Muscle layer of duodenum (tissue), 2 donors: ENCODE measurements around the gene ACVR1B.

Source experiments
- H3K27ac ChIP-seq: one replicate; pipeline ENCODE4 v1.7.0; 2013; ENCODE audit warnings: mild to moderate bottlenecking, low read length
- H3K27me3 ChIP-seq: one replicate; pipeline ENCODE4 v1.7.0; 2013; ENCODE audit warnings: low read depth, mild to moderate bottlenecking, control low read depth, low read length
- H3K36me3 ChIP-seq, 2 donors: one replicate each; pipeline ENCODE4 v1.7.0; 2013; ENCODE audit warnings: low read length in 2 of 2, control low read depth in 1 of 2, mild to moderate bottlenecking in 1 of 2; ENCODE audit not compliant: insufficient read depth in 2 of 2, control insufficient read depth in 1 of 2
- H3K4me1 ChIP-seq, 2 donors: one replicate each; pipeline ENCODE4 v1.7.0; 2013; ENCODE audit warnings: low read length in 2 of 2, mild to moderate bottlenecking in 2 of 2, control low read depth in 1 of 2, moderate library complexity in 1 of 2; ENCODE audit not compliant: insufficient read depth in 2 of 2, control insufficient read depth in 1 of 2
- H3K4me3 ChIP-seq, 2 donors: one replicate each; pipeline ENCODE4 v1.7.0; 2013; ENCODE audit warnings: low read length in 2 of 2, low read depth in 1 of 2, mild to moderate bottlenecking in 1 of 2
- H3K9me3 ChIP-seq, 2 donors: one replicate each; pipeline ENCODE4 v1.7.0; 2013; ENCODE audit warnings: low read length in 2 of 2, control low read depth in 1 of 2, mild to moderate bottlenecking in 1 of 2; ENCODE audit not compliant: control insufficient read depth in 1 of 2
- donor health status: healthy.

The ACVR1B gene

DNA sequence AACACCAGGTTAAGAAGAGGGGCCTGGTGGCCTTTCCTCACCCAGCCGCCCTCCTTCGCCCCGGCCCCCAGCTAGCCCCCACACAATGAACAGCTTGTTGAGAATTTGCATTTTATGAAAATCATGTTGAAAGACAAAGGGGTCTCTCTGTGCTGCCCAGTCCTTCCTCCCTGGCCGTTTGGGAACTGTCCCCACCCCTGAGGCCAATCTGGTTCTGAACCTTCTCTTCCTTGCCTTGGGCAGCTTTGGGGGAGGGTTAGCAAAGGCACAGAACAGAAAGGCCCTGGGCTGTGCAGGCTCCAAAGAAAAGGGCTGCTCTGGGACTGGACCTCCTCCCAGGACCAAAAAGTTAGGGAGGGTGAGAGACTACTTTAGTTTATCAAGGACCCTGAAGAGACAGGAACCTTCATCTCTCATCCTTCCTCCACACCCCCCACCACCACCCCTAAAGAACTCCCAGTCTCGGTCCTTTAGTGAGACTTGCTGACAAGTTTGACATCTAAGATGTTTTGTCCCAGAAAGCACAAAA lies 56.5 kb downstream of the ACVR1B start:
- H3K36me3 ChIP-seq = no peaks in the 10 kb centered on the region
- no peaks in the 10 kb centered on the region for H3K9me3 ChIP-seq
- no peaks in the 10 kb centered on the region for H3K27me3 ChIP-seq
- peak overlapping the region; percentile 73 for H3K27ac ChIP-seq
- peak overlapping the region; percentile 27 to 71 for H3K4me3 ChIP-seq
- H3K4me1 ChIP-seq = peaks cover 0 to 38% of the 10 kb centered on the region in 2 donors

DNA sequence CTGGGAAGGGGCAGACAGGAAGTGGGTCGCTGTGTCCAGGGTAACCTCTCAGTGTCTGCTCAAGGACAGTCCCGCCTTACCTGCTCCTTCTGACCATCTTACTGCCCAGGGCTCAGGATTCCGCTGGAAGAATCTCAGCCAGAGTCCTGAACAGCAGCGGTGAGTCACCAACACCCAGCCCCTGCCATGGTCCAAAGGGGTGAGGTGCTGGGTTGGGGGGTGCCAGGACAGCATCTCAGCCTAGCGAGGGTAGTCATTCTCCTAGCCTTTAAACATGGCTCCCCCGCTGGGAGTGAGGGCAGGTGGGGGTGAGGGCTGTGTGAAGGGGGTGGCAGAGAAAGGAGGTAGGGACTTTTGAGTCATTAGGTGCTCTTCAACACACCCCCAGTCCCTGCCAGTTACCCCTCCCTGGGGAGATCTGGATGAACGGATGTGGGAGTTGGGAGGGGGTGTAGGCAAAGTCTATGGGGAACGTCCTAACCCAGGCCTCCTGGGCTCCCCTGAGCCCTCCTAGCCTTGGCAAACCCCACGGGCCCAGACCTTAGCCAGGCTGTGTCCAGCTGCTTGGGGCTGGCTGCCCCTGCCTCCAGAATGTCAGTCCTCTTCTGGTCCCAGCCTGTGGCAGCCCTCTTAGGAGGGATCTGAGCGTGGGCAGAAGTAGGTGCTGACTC lies 57.7 kb downstream of the ACVR1B start:
- H3K36me3 ChIP-seq = peaks cover 6 to 8% of the 10 kb centered on the region in 2 donors
- H3K9me3 ChIP-seq = no peaks in the 10 kb centered on the region
- no peaks in the 10 kb centered on the region for H3K27me3 ChIP-seq
- peak overlapping the region; percentile 73 for H3K27ac ChIP-seq
- H3K4me1 ChIP-seq = peaks cover 0 to 38% of the 10 kb centered on the region in 2 donors
- peak overlapping the region; percentile 27 to 71 for H3K4me3 ChIP-seq

DNA sequence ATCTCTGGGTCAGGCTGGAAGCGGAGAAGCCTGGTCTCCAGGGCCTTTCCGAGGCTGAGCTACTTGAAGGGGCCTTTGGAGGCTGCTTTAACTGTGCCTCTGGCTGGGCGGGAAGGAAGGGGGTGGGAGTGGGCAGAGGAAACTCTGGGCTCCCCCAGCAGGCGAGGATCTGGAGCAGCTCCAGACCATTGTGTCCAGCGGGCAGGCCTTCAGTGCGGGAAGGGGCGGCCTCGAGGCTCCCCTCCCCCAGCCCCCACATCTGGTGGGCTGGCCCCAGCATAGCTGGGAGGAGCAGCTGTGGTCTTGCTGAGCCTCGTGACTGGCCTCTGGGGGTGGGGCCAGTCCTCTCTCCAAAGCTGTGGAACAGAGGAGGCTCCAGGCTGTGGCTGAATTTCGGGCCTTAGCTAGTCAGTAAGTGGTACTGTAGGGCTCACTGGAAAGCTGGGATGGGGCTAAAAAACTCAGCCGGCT lies 58.7 kb downstream of the ACVR1B start:
- Histone ChIP-seq H3K4me1 (peaks cover 0 to 38% of the 10 kb centered on the region in 2 donors), H3K36me3 (peaks cover 8 to 9% of the 10 kb centered on the region in 2 donors), H3K4me3 (no peak overlapping the region)

DNA sequence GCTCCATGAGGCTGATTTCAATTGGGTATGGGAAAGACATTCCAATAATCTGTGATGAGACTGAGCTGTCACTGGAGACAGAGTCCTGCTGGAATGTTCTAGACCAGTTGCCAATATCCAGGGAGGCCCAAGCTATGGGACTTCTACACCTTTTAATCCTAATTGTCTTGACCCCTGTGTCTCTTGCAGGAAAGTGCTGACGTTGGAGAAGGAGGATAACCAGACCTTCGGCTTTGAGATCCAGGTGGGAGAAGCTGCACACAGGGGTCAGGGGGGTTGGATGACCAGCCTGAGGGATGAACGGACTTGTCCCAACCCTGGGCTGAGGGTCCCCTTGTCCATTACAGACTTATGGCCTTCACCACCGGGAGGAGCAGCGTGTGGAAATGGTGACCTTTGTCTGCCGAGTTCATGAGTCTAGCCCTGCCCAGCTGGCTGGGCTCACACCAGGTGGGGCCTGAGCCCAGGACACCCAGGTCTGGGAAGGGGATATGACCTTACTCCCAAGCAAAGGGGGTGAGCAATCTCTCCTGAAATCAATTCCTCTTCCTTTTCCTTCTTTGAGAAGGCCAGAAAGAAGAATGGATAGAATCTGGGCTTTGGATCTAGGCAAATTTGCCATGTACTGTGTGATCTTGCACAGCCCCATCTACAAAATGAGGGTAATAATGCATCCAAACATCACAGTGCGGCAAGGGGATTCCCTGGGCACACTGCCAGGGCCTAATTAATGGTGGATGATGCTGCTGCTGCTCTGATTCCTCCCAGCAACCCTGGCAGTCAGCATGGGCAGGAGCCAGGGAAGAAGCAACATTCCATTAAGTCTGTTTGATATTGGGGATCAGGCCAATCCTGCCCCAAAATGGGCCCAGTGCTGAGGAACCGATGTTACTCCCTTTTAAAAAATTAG lies 59.4 kb downstream of the ACVR1B start:
- H3K9me3 ChIP-seq = no peaks in the 10 kb centered on the region
- no peak overlapping the region for H3K4me3 ChIP-seq
- H3K27me3 ChIP-seq = no peaks in the 10 kb centered on the region
- peaks cover 8 to 9% of the 10 kb centered on the region in 2 donors for H3K36me3 ChIP-seq
- peak overlapping the region; percentile 50 for H3K27ac ChIP-seq
- H3K4me1 ChIP-seq = peaks cover 0 to 38% of the 10 kb centered on the region in 2 donors

More for the DNA sequence above, 58.7 kb downstream of the ACVR1B start:
- peak overlapping the region; percentile 50 for H3K27ac ChIP-seq
- no peaks in the 10 kb centered on the region for H3K9me3 ChIP-seq
- H3K27me3 ChIP-seq = no peaks in the 10 kb centered on the region

DNA sequence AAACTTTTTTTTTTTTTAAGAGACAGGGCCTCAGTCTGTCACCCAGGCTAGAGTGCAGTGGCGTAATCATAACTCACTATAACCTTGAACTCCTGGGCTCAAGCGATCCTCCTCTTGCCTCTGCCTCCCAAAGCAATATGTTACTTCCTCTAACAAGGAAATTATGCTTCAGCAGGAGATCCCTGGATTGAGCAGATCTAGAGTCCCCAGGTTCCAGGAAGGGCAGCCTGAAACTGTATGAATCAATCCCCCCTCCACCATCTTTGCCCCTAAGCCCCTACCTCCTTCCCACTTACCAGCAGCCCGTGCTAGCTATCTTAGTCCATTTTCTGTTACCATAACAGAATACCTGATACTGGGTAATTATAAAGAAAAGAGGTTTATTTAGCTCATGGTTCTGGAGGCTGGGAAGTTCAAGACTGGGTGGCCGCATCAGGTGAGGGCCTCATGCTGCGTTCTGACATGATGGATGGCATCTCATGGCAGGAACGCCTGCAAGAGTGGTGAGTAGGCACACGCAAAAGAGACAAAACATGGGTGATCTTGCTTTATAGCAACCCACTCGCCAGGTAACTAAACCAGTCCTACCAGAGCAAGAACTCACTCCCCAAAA lies 60.2 kb downstream of the ACVR1B start:
- Histone ChIP-seq H3K9me3 (no peaks in the 10 kb centered on the region), H3K36me3 (peaks cover 8 to 9% of the 10 kb centered on the region in 2 donors), H3K4me3 (no peak overlapping the region), H3K4me1 (peaks cover 0 to 38% of the 10 kb centered on the region in 2 donors), H3K27me3 (no peaks in the 10 kb centered on the region), H3K27ac (no peak overlapping the region)

DNA sequence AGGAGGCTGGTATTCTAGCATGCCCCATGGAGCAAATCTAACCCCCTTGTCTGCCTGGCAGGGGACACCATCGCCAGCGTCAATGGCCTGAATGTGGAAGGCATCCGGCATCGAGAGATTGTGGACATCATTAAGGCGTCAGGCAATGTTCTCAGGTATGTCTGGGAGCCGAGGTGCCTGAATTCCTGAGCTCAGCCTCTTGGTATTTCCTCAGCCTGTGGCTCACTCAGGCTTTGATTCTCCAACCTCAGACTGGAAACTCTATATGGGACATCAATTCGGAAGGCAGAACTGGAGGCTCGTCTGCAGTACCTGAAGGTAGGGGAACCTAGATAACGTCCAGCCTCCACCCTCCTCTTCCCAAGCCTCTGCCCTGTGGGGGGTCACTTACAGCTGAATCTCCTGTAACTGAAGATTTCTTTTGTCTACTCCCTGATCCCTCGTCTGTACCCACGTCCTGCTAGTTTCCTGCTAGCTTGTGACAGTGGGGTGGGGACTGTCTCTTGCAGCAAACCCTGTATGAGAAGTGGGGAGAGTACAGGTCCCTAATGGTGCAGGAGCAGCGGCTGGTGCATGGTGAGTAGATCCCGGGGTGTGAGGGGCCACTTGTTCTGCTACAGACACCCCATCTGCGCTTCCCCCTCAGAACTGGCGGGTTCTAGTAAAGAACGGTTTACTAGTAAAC lies 62.3 kb downstream of the ACVR1B start:
- Histone ChIP-seq H3K9me3 (no peaks in the 10 kb centered on the region), H3K36me3 (peaks cover 8 to 9% of the 10 kb centered on the region in 2 donors), H3K4me3 (no peak overlapping the region), H3K27ac (no peak overlapping the region), H3K27me3 (no peaks in the 10 kb centered on the region), H3K4me1 (peaks cover 0 to 22% of the 10 kb centered on the region in 2 donors)

DNA sequence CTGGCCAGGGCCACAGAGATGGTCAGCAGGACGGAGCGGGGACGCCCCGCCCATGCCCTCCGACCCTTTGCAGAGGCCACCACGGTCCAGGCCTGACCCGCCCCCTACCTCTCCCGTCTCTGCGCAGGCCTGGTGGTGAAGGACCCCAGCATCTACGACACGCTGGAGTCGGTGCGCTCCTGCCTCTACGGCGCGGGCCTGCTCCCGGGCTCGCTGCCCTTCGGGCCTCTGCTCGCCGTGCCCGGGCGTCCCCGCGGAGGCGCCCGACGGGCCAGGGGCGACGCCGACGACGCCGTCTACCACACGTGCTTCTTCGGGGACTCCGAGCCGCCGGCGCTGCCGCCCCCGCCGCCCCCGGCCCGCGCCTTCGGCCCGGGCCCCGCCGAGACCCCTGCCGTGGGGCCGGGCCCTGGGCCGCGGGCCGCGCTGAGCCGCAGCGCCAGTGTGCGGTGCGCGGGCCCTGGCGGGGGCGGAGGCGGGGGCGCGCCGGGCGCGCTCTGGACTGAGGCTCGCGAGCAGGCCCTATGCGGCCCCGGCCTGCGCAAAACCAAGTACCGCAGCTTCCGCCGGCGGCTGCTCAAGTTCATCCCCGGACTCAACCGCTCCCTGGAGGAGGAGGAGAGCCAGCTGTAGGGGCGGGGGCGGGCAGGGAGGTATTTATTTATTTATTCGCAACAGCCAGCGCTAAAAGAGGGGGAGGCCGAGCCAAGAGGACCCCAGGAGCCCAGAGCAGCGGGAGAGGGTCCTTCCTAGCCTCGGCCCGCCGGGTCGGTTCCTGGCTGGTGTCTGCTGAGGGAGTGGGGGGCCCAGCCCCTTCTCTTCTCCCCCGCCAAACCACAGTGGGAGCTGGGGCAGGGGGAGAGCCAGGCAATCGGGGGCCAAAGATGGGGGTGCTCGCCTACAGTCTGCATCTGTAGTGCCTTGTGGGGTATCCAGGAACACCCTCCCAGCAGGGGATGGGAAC lies 63.4 kb downstream of the ACVR1B start:
- Histone ChIP-seq H3K27ac (no peak overlapping the region), H3K4me3 (no peak overlapping the region), H3K4me1 (peaks cover 0 to 13% of the 10 kb centered on the region in 2 donors), H3K9me3 (no peaks in the 10 kb centered on the region), H3K27me3 (no peaks in the 10 kb centered on the region), H3K36me3 (peaks cover 8 to 9% of the 10 kb centered on the region in 2 donors)

DNA sequence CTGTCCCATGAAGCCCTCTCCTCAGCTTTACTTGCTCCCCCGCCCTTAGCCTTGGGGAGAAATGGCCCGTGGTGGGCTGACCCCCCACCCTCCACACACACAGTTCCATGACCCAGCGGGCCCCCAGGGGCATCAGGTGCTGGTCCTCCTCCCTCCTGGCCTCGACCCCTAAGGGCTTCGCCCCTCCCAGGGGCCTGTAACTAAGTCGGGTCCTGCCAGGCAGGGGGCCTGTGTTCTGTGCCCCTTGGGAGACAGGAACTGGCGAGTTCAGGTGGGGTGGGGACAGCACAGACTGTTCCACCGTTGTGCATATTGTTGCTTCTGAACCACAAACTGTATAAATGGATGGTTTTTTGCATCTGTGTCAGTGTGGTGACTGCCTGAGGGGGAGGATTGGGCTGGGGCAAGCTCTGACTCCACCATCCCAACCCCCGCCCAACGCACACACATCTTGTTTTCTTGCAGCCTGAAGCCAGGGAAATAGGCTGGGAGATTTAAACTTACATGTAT lies 64.1 kb downstream of the ACVR1B start:
- H3K4me3 ChIP-seq = no peak overlapping the region
- H3K9me3 ChIP-seq = no peaks in the 10 kb centered on the region
- no peak overlapping the region for H3K27ac ChIP-seq
- no peaks in the 10 kb centered on the region for H3K27me3 ChIP-seq
- H3K36me3 ChIP-seq = peaks cover 8 to 9% of the 10 kb centered on the region in 2 donors
- H3K4me1 ChIP-seq = peaks cover 0 to 11% of the 10 kb centered on the region in 2 donors

DNA sequence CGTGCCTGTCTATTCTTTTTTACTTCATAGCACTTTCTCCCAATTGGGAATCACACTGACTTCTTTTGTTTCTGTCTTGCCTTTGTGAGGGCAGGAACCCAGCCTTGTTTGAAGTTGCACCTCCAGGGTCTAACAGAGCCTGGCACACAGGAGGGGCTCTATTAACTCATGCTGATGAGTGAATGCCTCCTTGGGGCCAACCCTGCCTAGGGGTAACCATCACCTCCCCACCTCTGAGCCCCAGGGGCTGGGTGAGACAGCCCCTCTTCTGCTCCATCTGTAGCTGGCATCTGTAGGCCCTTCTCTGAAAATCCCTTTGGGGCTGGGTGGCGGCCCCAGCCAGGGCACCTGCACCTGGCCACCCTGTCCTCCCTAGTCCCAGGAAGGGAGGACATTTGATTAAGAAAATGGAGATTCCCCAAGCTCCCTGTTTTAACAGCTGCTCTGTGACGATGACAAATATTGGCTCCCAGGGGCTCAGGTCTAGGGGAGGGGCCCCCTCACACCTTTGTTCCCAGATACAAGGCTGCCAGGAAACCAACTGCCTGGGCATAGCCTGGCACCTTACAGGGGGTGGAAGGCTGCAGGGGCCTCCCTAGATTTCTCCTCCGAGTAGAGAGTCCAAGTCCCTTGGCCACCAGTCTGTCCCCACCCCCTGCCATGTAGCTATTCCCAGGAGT lies 67.1 kb downstream of the ACVR1B start:
- Histone ChIP-seq H3K9me3 (no peaks in the 10 kb centered on the region), H3K4me1 (peaks cover 0 to 7% of the 10 kb centered on the region in 2 donors), H3K36me3 (peaks cover 6 to 9% of the 10 kb centered on the region in 2 donors), H3K27me3 (no peaks in the 10 kb centered on the region), H3K27ac (no peak overlapping the region), H3K4me3 (no peak overlapping the region)
